HG02623 (cell line): Measurements from ENCODE around the gene UBE2S.
A peak's percentile ranks its signal among the peaks of the same experiment; 100 is the strongest.
"Not testable (repeated sequence)": the region's sequence is repeated elsewhere in the genome, so short reads cannot be mapped to it uniquely, and the experiment has no call there.

Experiments used
- ATAC-seq: cut with Tn5 transposase; IDR thresholded peaks from one replicate; pipeline ENCODE4 v1.9.1; 2021; ENCODE audit warnings: moderate library complexity; ENCODE audit not compliant: unreplicated experiment

UBE2S gene

GRCh38 chr19:55440411-55441105, 33.0 kb upstream of the UBE2S start:
- no peak for ATAC-seq

- no peak for ATAC-seq
Observed at GRCh38 chr19:55439052-55439451, 31.5 kb upstream of the UBE2S start.

- ATAC-seq, result no peak
Observed at GRCh38 chr19:55437410-55437809, 29.8 kb upstream of the UBE2S start.

GRCh38 chr19:55436847-55437246, 29.3 kb upstream of the UBE2S start:
- ATAC-seq, result no peak

GRCh38 chr19:55435020-55435419, 27.4 kb upstream of the UBE2S start:
- no peak for ATAC-seq

GRCh38 chr19:55434356-55434919, 26.9 kb upstream of the UBE2S start:
- no peak for ATAC-seq

GRCh38 chr19:55433292-55433691, 25.7 kb upstream of the UBE2S start:
- no peak for ATAC-seq

GRCh38 chr19:55432241-55432959, 24.8 kb upstream of the UBE2S start:
- ATAC-seq, result no peak

- ATAC-seq, result no peak
Observed at GRCh38 chr19:55431183-55431582, 23.6 kb upstream of the UBE2S start.

- no peak for ATAC-seq
Observed at GRCh38 chr19:55426042-55426441, 18.5 kb upstream of the UBE2S start.

GRCh38 chr19:55424518-55424917, 16.9 kb upstream of the UBE2S start:
- no peak for ATAC-seq

- ATAC-seq, result no peak
Observed at GRCh38 chr19:55423225-55424005, 15.8 kb upstream of the UBE2S start.

GRCh38 chr19:55421281-55421680, 13.7 kb upstream of the UBE2S start:
- ATAC-seq, result not testable (repeated sequence)

- no peak for ATAC-seq
Observed at GRCh38 chr19:55419624-55420236, 12.1 kb upstream of the UBE2S start.

GRCh38 chr19:55419103-55419502, 11.5 kb upstream of the UBE2S start:
- ATAC-seq, result no peak

GRCh38 chr19:55418185-55418584, 10.6 kb upstream of the UBE2S start:
- no peak for ATAC-seq

- ATAC-seq, result no peak
Observed at GRCh38 chr19:55410168-55410567, 2.6 kb upstream of the UBE2S start.

GRCh38 chr19:55409179-55409578, 1.6 kb upstream of the UBE2S start:
- not testable (repeated sequence) for ATAC-seq

- ATAC-seq, result no peak
Observed at GRCh38 chr19:55408533-55408872, 915 bp upstream of the UBE2S start.

- ATAC-seq, result peak; percentile 86
Observed at GRCh38 chr19:55407800-55408532, 378 bp upstream of the UBE2S start.
